Body of pancreas (tissue), 4 donors: ENCODE data around the gene BSND. TPM values are rescaled to one million over a fixed set of nuclear protein-coding genes. Genes with fewer than 3 reads are reported as not detected.

Experiments
- ATAC-seq: fragments of 150-250 bp; one replicate; pipeline ENCODE4 v1.9.1; 2016
- DNase-seq, 4 donors: peaks; one replicate each; pipeline ENCODE4 v3.0.0-alpha.2; 2019
- H3K27ac ChIP-seq, 4 donors: fragments of 200-600 bp; sonication (generic); 1 replicate in 3 of 4; 2 replicates in 1 of 4; pipeline versions ENCODE4 v1.5.1 to v1.6.1; 2016 to 2019; ENCODE audit warnings: mild to moderate bottlenecking in 1 of 4, mixed read lengths in 1 of 4, moderate library complexity in 1 of 4
- H3K27me3 ChIP-seq, 2 donors: fragments of 200-600 bp; sonication (generic); one replicate each; pipeline ENCODE4 v1.6.0; 2016; ENCODE audit warnings: mild to moderate bottlenecking in 1 of 2
- H3K36me3 ChIP-seq, 2 donors: fragments of 200-600 bp; sonication (generic); replicated peaks in 1 of 2; 2 replicates each; pipeline ENCODE4 v1.5.1; 2016; ENCODE audit warnings: low read depth in 2 of 2; ENCODE audit not compliant: insufficient read depth in 1 of 2
- H3K4me1 ChIP-seq: fragments of 200-600 bp; sonication (generic); one replicate; pipeline ENCODE4 v1.6.0; 2016
- H3K4me3 ChIP-seq, 2 donors: fragments of 200-600 bp; sonication (generic); 1 replicate in 1 of 2; 2 replicates in 1 of 2; pipeline ENCODE4 v1.5.1; 2016 to 2019
- H3K9me3 ChIP-seq, 3 donors: fragments of 200-600 bp; sonication (generic); 1 replicate in 2 of 3; 2 replicates in 1 of 3; pipeline ENCODE4 v1.5.1; 2016
- POLR2A ChIP-seq, 3 donors: fragments of 450-650 bp; IDR thresholded peaks; one replicate each; pipeline ENCODE4 v1.6.1; 2016; ENCODE audit warnings: antibody characterized with exemption in 3 of 3, mild to moderate bottlenecking in 2 of 3
- WGBS, 2 donors: methylation state at CpG; one replicate each; pipeline ENCODE4 v1.1.5; 2017; 5-methylcytosine and 5-hydroxymethylcytosine counted together
- intact Hi-C: fragments of 100-400 bp; cut with DNase I; formaldehyde crosslinking; loops from one replicate; pipeline ENCODE4 v1.15.1; 2023
- total RNA-seq, 2 donors: library from RNA; depleted of rRNA; stranded (reverse); fragments of >200 nt; gene quantifications; one replicate each; pipeline ENCODE4 v1.1.0, GENCODE V29; 2016
- TF ChIP-seq, protein P1 (sequence below), 7 experiments: fragments of 450-650 bp in 4 of 7; fragments of 200-600 bp in 3 of 7; sonication (generic) in 3 of 7; IDR thresholded peaks; one replicate each; pipeline ENCODE4 v1.5.1; 2016 to 2019; ENCODE audit warnings: antibody characterized with exemption in 7 of 7

The BSND gene
- total RNA-seq, 2 donors from 2014 or later: not detected

- DNase-seq (no peak), ATAC-seq (no peak)
- H3K4me3 ChIP-seq: no peak overlapping the region
- WGBS, 2 donors: 46 to 58% methylated on average over 4 of the region's 4 CpGs
- intact Hi-C loops: loop anchor here (5.0 kb wide), 1 partner anchor 44 kb away; the partner anchor contains the start of gene BSND
- H3K9me3 ChIP-seq: no peaks in the 10 kb centered on the region
- no peaks in the 10 kb centered on the region for H3K27me3 ChIP-seq
- no peak overlapping the region for H3K27ac ChIP-seq
- no peaks in the 10 kb centered on the region for H3K36me3 ChIP-seq
- TF ChIP-seq, protein P1, sequence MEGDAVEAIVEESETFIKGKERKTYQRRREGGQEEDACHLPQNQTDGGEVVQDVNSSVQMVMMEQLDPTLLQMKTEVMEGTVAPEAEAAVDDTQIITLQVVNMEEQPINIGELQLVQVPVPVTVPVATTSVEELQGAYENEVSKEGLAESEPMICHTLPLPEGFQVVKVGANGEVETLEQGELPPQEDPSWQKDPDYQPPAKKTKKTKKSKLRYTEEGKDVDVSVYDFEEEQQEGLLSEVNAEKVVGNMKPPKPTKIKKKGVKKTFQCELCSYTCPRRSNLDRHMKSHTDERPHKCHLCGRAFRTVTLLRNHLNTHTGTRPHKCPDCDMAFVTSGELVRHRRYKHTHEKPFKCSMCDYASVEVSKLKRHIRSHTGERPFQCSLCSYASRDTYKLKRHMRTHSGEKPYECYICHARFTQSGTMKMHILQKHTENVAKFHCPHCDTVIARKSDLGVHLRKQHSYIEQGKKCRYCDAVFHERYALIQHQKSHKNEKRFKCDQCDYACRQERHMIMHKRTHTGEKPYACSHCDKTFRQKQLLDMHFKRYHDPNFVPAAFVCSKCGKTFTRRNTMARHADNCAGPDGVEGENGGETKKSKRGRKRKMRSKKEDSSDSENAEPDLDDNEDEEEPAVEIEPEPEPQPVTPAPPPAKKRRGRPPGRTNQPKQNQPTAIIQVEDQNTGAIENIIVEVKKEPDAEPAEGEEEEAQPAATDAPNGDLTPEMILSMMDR (IDR thresholded peaks at IDR 0.05): no peak
- no peak for TF ChIP-seq POLR2A (IDR thresholded peaks at IDR 0.05)
- peaks cover 10% of the 10 kb centered on the region for H3K4me1 ChIP-seq
These were observed 45.6 kb upstream of the BSND start for GRCh38 chr1:54952950-54953718.

DNA sequence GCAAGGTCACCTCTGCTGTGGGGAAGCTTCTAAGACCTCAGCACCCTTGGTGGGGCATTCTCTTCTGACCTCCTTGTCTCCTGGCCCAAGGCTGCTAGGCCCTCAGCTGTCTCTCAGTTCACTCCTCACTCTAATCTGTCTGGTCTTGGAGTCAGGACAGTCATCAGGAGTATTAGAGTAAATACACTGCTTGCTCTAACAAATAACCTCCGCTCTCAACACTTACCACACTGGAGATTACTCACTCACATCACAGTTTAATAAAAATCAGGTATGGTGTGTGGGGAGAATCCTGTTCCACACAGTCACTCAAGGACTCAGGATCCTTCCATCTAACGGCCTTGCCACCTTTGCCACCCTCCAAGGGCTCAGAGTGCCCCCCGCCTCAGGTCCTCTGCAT lies 44.9 kb upstream of the BSND start:
- WGBS, 2 donors: 67 to 83% methylated on average over 3 of the region's 3 CpGs
- H3K4me1 ChIP-seq: peaks cover 10% of the 10 kb centered on the region
- H3K27ac ChIP-seq: no peak overlapping the region
- intact Hi-C loops: loop anchor here (5.0 kb wide), 1 partner anchor 43 kb away; the partner anchor contains the start of gene BSND
- DNase-seq (no peak), ATAC-seq (no peak)
- H3K9me3 ChIP-seq: no peaks in the 10 kb centered on the region
- no peaks in the 10 kb centered on the region for H3K27me3 ChIP-seq
- no peak overlapping the region for H3K4me3 ChIP-seq
- no peaks in the 10 kb centered on the region for H3K36me3 ChIP-seq
- TF ChIP-seq, protein P1 (IDR thresholded peaks at IDR 0.05): no peak
- TF ChIP-seq POLR2A (IDR thresholded peaks at IDR 0.05): no peak

- H3K4me1 ChIP-seq: peaks cover 7% of the 10 kb centered on the region
- no peak overlapping the region for H3K27ac ChIP-seq
- no peak for ATAC-seq
- intact Hi-C loops: no loop called here
- WGBS, 2 donors: 59 to 81% methylated on average over 1 of the region's 1 CpG
- no peak for TF ChIP-seq POLR2A (IDR thresholded peaks at IDR 0.05)
- TF ChIP-seq, protein P1 (IDR thresholded peaks at IDR 0.05): no peak
- H3K36me3 ChIP-seq: no peaks in the 10 kb centered on the region
- H3K9me3 ChIP-seq: no peaks in the 10 kb centered on the region
- DNase-seq: no peak
- no peaks in the 10 kb centered on the region for H3K27me3 ChIP-seq
- H3K4me3 ChIP-seq: no peak overlapping the region
These were observed 43.4 kb upstream of the BSND start for GRCh38 chr1:54955359-54955758.

DNA sequence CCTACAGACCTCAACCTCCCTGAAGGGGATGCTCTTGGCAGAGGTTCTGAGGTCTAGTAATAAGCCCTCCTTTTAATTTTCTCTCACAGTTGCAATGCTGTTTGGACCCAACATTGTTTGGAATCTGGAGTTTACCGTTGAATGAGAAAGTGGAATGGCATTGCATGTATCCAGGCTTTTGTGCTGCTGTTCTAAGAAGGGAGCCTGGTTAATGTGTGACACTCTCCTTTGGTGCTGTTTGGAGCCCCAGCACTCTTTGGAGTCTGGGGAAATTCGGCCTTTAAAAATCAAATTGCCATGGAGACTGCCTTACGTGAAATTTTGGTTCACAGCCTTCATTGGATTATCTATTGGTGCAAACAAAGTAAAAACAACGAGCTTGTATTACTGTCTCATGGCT lies 42.0 kb upstream of the BSND start:
- Histone ChIP-seq H3K4me1 (no peaks in the 10 kb centered on the region), H3K9me3 (no peaks in the 10 kb centered on the region), H3K27me3 (no peaks in the 10 kb centered on the region), H3K27ac (no peak overlapping the region), H3K4me3 (no peak overlapping the region), H3K36me3 (no peaks in the 10 kb centered on the region)
- TF ChIP-seq, protein P1 (IDR thresholded peaks at IDR 0.05): no peak
- TF ChIP-seq POLR2A (IDR thresholded peaks at IDR 0.05): no peak
- 58 to 86% methylated on average over 4 of the region's 4 CpGs for WGBS, 2 donors
- intact Hi-C loops: no loop called here
- no peak for ATAC-seq
- DNase-seq: no peak

- WGBS, 2 donors: 35 to 47% methylated on average over 3 of the region's 3 CpGs
- DNase-seq (no peak), ATAC-seq (no peak)
- no peak for TF ChIP-seq POLR2A (IDR thresholded peaks at IDR 0.05)
- TF ChIP-seq, protein P1 (IDR thresholded peaks at IDR 0.05): no peak
- H3K4me1 ChIP-seq: no peaks in the 10 kb centered on the region
- H3K27me3 ChIP-seq: no peaks in the 10 kb centered on the region
- no peaks in the 10 kb centered on the region for H3K9me3 ChIP-seq
- no peak overlapping the region for H3K4me3 ChIP-seq
- intact Hi-C loops: no loop called here
- no peaks in the 10 kb centered on the region for H3K36me3 ChIP-seq
- H3K27ac ChIP-seq: no peak overlapping the region
These were observed 39.5 kb upstream of the BSND start for GRCh38 chr1:54959241-54959640.
